Cardiac muscle cell (in vitro differentiated cells and primary cell): ENCODE results near the gene TBL1Y. TPM values are rescaled to one million over a fixed set of nuclear protein-coding genes. Genes with fewer than 3 reads are reported as not detected.

ENCODE experiments used
- DNase-seq, 2 donors: peaks; one replicate each; pipeline versions ENCODE4 v3.0.0 to v3.0.0-alpha.2; 2010 to 2017; ENCODE audit warnings: low read depth in 1 of 2, low spot score in 1 of 2
- H3K27ac ChIP-seq: fragments of 200-600 bp; sonication (generic); 2 replicates; pipeline ENCODE4 v1.5.1; 2016
- H3K27me3 ChIP-seq: fragments of 200-600 bp; sonication (generic); 2 replicates; pipeline ENCODE4 v1.6.0; 2016; ENCODE audit warnings: control low read depth
- H3K36me3 ChIP-seq: fragments of 200-600 bp; sonication (generic); 2 replicates; pipeline ENCODE4 v1.5.1; 2016; ENCODE audit warnings: control low read depth
- H3K4me1 ChIP-seq: fragments of 200-600 bp; sonication (generic); 2 replicates; pipeline ENCODE4 v1.8.1; 2017; ENCODE audit warnings: low read depth, mild to moderate bottlenecking, mixed run types
- H3K4me3 ChIP-seq: fragments of 200-600 bp; sonication (generic); 2 replicates; pipeline ENCODE4 v1.5.1; 2016; ENCODE audit warnings: mild to moderate bottlenecking
- H3K9me3 ChIP-seq: fragments of 200-600 bp; sonication (generic); 2 replicates; pipeline ENCODE4 v1.5.1; 2017; ENCODE audit warnings: low read depth, mild to moderate bottlenecking, control low read depth
- polyA plus RNA-seq: library from polyadenylated mRNA; unstranded; fragments of >200 nt; fragmentation: Nextera tagmentation; extraction: Ambion mirVana; gene quantifications from 2 replicates; pipeline ENCODE4 v1.2.1, GENCODE V29; 2016
- total RNA-seq: library from RNA; depleted of rRNA; stranded (reverse); fragments of >200 nt; gene quantifications from 2 replicates; pipeline ENCODE4 v1.2.3, GENCODE V29; 2016
- TF ChIP-seq, protein P1 (sequence below): IDR thresholded peaks from 2 replicates; pipeline ENCODE4 v1.5.1; 2012; ENCODE audit warnings: low read depth, mild to moderate bottlenecking, low read length

TBL1Y gene
- total and polyA plus RNA-seq, 2 experiments from 2014 or later = not detected

DNA sequence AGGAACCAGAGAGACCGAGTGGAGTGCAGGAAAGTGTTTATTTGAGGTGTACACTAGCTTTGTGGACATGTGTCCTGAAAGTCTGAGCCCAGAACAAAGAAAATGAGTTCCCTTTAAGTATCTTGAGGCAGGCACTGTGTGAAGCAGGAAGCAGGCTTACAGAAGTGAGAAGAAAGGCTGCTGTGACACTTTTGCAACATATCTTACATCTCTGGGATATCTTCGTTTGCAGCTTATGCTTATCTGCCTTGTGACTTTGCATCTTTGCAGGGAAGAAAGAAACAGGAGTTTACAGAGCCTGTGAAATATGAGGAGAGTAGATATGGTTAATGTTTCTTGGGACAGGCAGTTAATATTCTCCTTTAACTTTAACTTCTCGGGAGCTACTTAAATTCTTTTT lies 92.1 kb downstream of the TBL1Y start:
- Histone ChIP-seq H3K9me3 (no peaks in the 10 kb centered on the region), H3K27ac (no peak overlapping the region), H3K4me3 (no peak overlapping the region)

DNA sequence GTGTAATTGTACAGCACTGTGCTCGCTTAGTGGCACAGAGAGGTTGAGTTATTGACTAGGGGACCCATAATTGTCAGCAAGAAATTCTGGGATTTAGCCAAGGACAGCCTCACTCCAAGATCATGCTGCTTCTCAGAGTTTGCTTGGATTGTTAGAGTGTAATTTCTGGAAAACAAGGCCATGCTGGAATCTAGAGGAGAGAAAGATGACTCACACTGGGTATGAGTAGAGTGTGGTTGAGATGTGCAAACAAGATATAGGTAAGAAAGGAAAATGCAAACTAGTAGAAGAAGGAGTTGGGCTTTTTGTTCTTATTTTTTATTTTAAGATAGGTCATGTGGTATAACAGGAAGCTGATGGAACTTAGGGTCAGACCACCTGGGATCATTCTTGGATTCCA lies 97.4 kb downstream of the TBL1Y start:
- no peaks in the 10 kb centered on the region for H3K36me3 ChIP-seq
- DNase-seq = no peak
- H3K9me3 ChIP-seq = no peaks in the 10 kb centered on the region
- no peak overlapping the region for H3K4me3 ChIP-seq
- TF ChIP-seq, protein P1, sequence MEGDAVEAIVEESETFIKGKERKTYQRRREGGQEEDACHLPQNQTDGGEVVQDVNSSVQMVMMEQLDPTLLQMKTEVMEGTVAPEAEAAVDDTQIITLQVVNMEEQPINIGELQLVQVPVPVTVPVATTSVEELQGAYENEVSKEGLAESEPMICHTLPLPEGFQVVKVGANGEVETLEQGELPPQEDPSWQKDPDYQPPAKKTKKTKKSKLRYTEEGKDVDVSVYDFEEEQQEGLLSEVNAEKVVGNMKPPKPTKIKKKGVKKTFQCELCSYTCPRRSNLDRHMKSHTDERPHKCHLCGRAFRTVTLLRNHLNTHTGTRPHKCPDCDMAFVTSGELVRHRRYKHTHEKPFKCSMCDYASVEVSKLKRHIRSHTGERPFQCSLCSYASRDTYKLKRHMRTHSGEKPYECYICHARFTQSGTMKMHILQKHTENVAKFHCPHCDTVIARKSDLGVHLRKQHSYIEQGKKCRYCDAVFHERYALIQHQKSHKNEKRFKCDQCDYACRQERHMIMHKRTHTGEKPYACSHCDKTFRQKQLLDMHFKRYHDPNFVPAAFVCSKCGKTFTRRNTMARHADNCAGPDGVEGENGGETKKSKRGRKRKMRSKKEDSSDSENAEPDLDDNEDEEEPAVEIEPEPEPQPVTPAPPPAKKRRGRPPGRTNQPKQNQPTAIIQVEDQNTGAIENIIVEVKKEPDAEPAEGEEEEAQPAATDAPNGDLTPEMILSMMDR = no peak
- H3K27ac ChIP-seq = no peak overlapping the region
- no peaks in the 10 kb centered on the region for H3K27me3 ChIP-seq
- no peaks in the 10 kb centered on the region for H3K4me1 ChIP-seq

More for the DNA sequence above, 92.1 kb downstream of the TBL1Y start:
- TF ChIP-seq, protein P1 = no peak
- no peak for DNase-seq
- Histone ChIP-seq H3K36me3 (no peaks in the 10 kb centered on the region), H3K27me3 (no peaks in the 10 kb centered on the region), H3K4me1 (no peaks in the 10 kb centered on the region)

DNA sequence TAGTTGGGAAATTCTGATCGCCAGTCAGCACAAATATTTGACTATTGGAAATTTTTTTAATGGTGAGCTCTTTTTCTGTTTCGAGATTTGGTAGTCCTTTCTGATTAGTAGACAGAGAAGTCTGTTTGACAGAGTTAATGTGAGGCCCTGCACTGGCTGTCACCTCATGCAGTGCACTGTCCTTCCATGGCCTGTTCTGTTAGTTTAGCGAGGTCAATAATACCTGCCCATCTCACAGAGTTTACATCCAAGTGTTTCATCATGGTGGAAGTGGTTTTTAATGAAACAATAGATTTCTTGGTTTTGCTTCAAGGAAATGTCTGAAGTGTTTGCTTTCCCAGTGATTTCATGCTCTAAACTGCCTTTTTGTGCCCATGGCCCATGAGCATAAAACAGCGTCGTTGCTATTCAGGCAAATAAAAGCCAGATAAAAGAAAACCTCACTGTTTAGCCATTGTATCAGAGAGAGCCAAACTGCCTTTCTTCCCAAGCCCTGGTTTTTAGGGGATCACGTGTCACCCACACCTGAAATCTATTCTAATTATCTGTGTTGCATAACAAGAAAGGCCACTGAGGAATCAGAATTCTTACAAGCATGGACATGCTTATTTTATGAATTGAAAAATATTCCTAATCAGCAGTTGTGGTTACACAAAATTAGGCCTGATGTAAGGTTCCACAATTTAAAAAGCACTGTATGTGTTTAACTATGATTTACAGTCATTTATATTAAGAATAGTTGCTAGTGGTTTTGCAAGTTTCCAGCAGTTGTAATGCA lies 98.3 kb downstream of the TBL1Y start:
- H3K4me1 ChIP-seq = no peaks in the 10 kb centered on the region
- no peaks in the 10 kb centered on the region for H3K36me3 ChIP-seq
- TF ChIP-seq, protein P1 = no peak
- no peaks in the 10 kb centered on the region for H3K9me3 ChIP-seq
- no peak overlapping the region for H3K27ac ChIP-seq
- DNase-seq = no peak
- no peak overlapping the region for H3K4me3 ChIP-seq
- H3K27me3 ChIP-seq = no peaks in the 10 kb centered on the region

DNA sequence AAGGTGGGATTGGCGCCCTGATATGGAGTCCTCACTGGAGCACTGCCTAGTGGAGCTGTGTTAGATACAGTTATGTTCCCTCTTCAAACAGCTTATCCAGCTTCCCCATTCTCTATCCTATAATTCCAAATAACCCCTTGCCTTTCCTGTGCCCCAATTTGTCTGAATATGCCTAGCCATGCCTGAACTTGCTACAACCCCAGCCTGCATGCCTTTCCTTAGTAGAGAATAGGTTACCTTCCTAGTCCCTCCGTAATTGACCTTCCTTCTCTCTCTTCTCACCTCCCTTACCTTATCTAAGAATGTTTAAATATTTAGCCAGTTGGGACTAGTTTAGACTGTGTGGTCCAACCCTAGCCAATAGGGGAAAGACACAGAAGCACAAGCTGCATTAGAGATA lies 102.6 kb downstream of the TBL1Y start:
- Histone ChIP-seq H3K9me3 (no peaks in the 10 kb centered on the region), H3K27ac (no peak overlapping the region), H3K36me3 (no peaks in the 10 kb centered on the region), H3K4me1 (no peaks in the 10 kb centered on the region), H3K4me3 (no peak overlapping the region), H3K27me3 (no peaks in the 10 kb centered on the region)
- TF ChIP-seq, protein P1 = no peak
- DNase-seq = no peak

DNA sequence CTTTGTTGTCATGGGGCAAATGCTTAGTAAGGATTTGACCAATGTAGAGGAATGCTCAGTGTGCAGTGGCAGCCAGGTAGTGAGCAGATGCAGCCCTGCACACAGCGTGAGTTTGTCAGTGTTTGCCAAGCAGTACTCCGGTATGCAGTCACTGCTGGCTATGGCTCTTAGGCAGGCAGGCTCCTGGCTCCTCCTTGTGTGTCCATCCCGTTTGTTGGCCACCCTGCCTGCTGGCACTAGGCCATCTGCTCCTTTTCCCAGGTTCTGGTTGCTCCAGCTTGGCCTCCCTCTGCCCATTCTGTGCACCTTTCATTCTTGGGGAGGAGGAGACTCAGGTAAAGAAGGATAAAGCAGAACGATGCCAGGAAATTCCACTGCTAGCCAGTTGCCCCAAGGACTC lies 106.0 kb downstream of the TBL1Y start:
- H3K27ac ChIP-seq = no peak overlapping the region
- TF ChIP-seq, protein P1 = no peak

More for the DNA sequence above, 106.0 kb downstream of the TBL1Y start:
- Histone ChIP-seq H3K36me3 (no peaks in the 10 kb centered on the region), H3K9me3 (no peaks in the 10 kb centered on the region), H3K4me3 (no peak overlapping the region), H3K27me3 (no peaks in the 10 kb centered on the region), H3K4me1 (no peaks in the 10 kb centered on the region)
- no peak for DNase-seq
